ENCODE measurements around the gene LIN52. TPM values are rescaled to one million over a fixed set of nuclear protein-coding genes. Genes with fewer than 3 reads are reported as not detected.

The LIN52 gene
- total RNA-seq, 4 donors from 2014 or later = 8.3 to 13.4 (median 9.9) TPM

GRCh38 chr14:74160763-74161162 lies 76.0 kb downstream of the LIN52 start:
- no peak for TF ChIP-seq CTCF (IDR thresholded peaks at IDR 0.05; ENCODE audit: low read depth)

GRCh38 chr14:74161526-74162158 lies 76.9 kb downstream of the LIN52 start:
- TF ChIP-seq CTCF (IDR thresholded peaks at IDR 0.05; ENCODE audit: low read depth) = no peak

GRCh38 chr14:74169906-74170305 lies 85.2 kb downstream of the LIN52 start:
- TF ChIP-seq CTCF (IDR thresholded peaks at IDR 0.05; ENCODE audit: low read depth) = no peak

- no peak for TF ChIP-seq CTCF (IDR thresholded peaks at IDR 0.05; ENCODE audit: low read depth)
Observed at GRCh38 chr14:74176400-74176793, 91.6 kb downstream of the LIN52 start.

GRCh38 chr14:74179856-74180255 lies 95.1 kb downstream of the LIN52 start:
- TF ChIP-seq CTCF (IDR thresholded peaks at IDR 0.05; ENCODE audit: low read depth) = no peak

GRCh38 chr14:74190927-74191575 lies 106.3 kb downstream of the LIN52 start:
- TF ChIP-seq CTCF (IDR thresholded peaks at IDR 0.05; ENCODE audit: low read depth) = no peak

GRCh38 chr14:74194506-74195274 lies 109.9 kb downstream of the LIN52 start:
- no peak for TF ChIP-seq CTCF (IDR thresholded peaks at IDR 0.05; ENCODE audit: low read depth)
